Left colon (tissue), 2 donors: Measurements from ENCODE around the gene RTN4IP1. TPM values are rescaled to one million over a fixed set of nuclear protein-coding genes. Genes with fewer than 3 reads are reported as not detected.
A peak's percentile ranks its signal among the peaks of the same experiment; 100 is the strongest.

Experiments
- ATAC-seq: fragments of 200-7000 bp; cut with Tn5 transposase; one replicate; pipeline ENCODE4 v1.9.1; 2020; ENCODE audit warnings: mild to moderate bottlenecking, moderate library complexity
- DNase-seq, 2 donors: peaks; one replicate each; pipeline ENCODE4 v3.0.0-alpha.2; 2020
- intact Hi-C, 2 donors: fragments of 100-400 bp; cut with DNase I in 1 of 2; cut with micrococcal nuclease in 1 of 2; formaldehyde crosslinking; loops; one replicate each; pipeline versions ENCODE4 v1.11.2 to v1.14.0; 2022; cut with DNase I, micrococcal nuclease
- long read RNA-seq: library from polyadenylated mRNA; unstranded; transcript quantifications from one replicate; pipeline ENCODE4 v2.0.0, GENCODE V29; 2021
- total RNA-seq, 2 donors: library from RNA; stranded (reverse); fragmentation: NEBNext Ultra II Directional; extraction: Animal tissue kit (Norgen Biotek cat#: 25700); gene quantifications; one replicate each; pipeline ENCODE4 v1.2.1, GENCODE V29; 2021
- donor health status: DM: no; HTN: no; CAD: no.
- donor health status: DM: yes; HTN: yes; CAD: no.

The RTN4IP1 gene
- total RNA-seq: 10 to 100 TPM; 10.2 to 16.9 TPM
- long read RNA-seq, transcript RTN4IP1-201 (9 exons, 1,682 nt): major isoform, 19 of 23 reads
- long read RNA-seq, partial matches to known transcripts: 0 of 23 reads
- long read RNA-seq, other reads (novel, unspliced or antisense): 4 of 23 reads

GRCh38 chr6:106629103-106629858 lies at the start of gene RTN4IP1, which contains the start of gene QRSL1:
Gene RTN4IP1 (minus strand): TSS chr6:106629498. CDS start chr6:106629021, 477 bp downstream.
Gene QRSL1 (plus strand): TSS chr6:106629578. CDS start chr6:106629682, 104 bp downstream.
- intact Hi-C loops: no loop called here
- ATAC-seq (peak; percentile 96), DNase-seq (peak; percentile 83 to 85)

- DNase-seq (peak in 1 of 2 donors; percentile 40), ATAC-seq (peak; percentile 99)
- intact Hi-C loops: no loop called here
These were observed 48.0 kb upstream of the RTN4IP1 start for GRCh38 chr6:106677282-106677681.

GRCh38 chr6:106674541-106675229 lies 45.4 kb upstream of the RTN4IP1 start:
- no peak for DNase-seq
- ATAC-seq: no peak
- intact Hi-C loops: no loop called here

- intact Hi-C loops: no loop called here
- ATAC-seq: no peak
- DNase-seq: no peak
These were observed 42.4 kb upstream of the RTN4IP1 start for GRCh38 chr6:106671651-106672050.

GRCh38 chr6:106670236-106670635 lies 40.9 kb upstream of the RTN4IP1 start:
- DNase-seq: no peak
- intact Hi-C loops: no loop called here
- ATAC-seq: no peak

- no peak for DNase-seq
- ATAC-seq: no peak
- intact Hi-C loops: no loop called here
These were observed 37.7 kb upstream of the RTN4IP1 start for GRCh38 chr6:106667022-106667402.

GRCh38 chr6:106666282-106667021 lies 37.2 kb upstream of the RTN4IP1 start:
- ATAC-seq: peak; percentile 38
- DNase-seq: no peak
- intact Hi-C loops: no loop called here

GRCh38 chr6:106662458-106662857 lies 33.2 kb upstream of the RTN4IP1 start:
- ATAC-seq: no peak
- intact Hi-C loops: no loop called here

GRCh38 chr6:106659859-106660258 lies 30.6 kb upstream of the RTN4IP1 start:
- intact Hi-C loops: no loop called here
- no peak for DNase-seq
- no peak for ATAC-seq

More at GRCh38 chr6:106662458-106662857, 33.2 kb upstream of the RTN4IP1 start:
- no peak for DNase-seq

GRCh38 chr6:106658469-106658868 lies 29.2 kb upstream of the RTN4IP1 start:
- intact Hi-C loops: no loop called here
- DNase-seq (no peak), ATAC-seq (no peak)

- no peak for ATAC-seq
These were observed 19.5 kb upstream of the RTN4IP1 start for GRCh38 chr6:106648651-106649308.

GRCh38 chr6:106643061-106643460 lies 13.8 kb upstream of the RTN4IP1 start:
- intact Hi-C loops: no loop called here
- no peak for ATAC-seq
- no peak for DNase-seq

More at GRCh38 chr6:106648651-106649308, 19.5 kb upstream of the RTN4IP1 start:
- intact Hi-C loops: no loop called here
- no peak for DNase-seq

GRCh38 chr6:106642476-106642875 lies 13.2 kb upstream of the RTN4IP1 start:
- intact Hi-C loops: no loop called here
- ATAC-seq (no peak), DNase-seq (no peak)

GRCh38 chr6:106639812-106640211 lies 10.5 kb upstream of the RTN4IP1 start:
- intact Hi-C loops: no loop called here
- DNase-seq (no peak), ATAC-seq (no peak)

GRCh38 chr6:106637717-106638341 lies 8.5 kb upstream of the RTN4IP1 start:
- ATAC-seq (no peak), DNase-seq (no peak)
- intact Hi-C loops: no loop called here

- ATAC-seq: no peak
- intact Hi-C loops: no loop called here
- no peak for DNase-seq
These were observed 7.9 kb upstream of the RTN4IP1 start for GRCh38 chr6:106637051-106637716.

- ATAC-seq (no peak), DNase-seq (no peak)
- intact Hi-C loops: no loop called here
These were observed 5.3 kb upstream of the RTN4IP1 start for GRCh38 chr6:106634565-106634964.

GRCh38 chr6:106631346-106631745 lies 2.0 kb upstream of the RTN4IP1 start:
- intact Hi-C loops: no loop called here
- no peak for ATAC-seq
- DNase-seq: no peak
